Right renal pelvis (tissue), 4 donors: ENCODE data around the gene CFLAR. TPM values are rescaled to one million over a fixed set of nuclear protein-coding genes. Genes with fewer than 3 reads are reported as not detected.
"Not testable (repeated sequence)": the region's sequence is repeated elsewhere in the genome, so short reads cannot be mapped to it uniquely, and the experiment has no call there.

Source experiments
- DNase-seq, 4 donors: peaks; one replicate each; pipeline ENCODE4 v3.0.0-alpha.2; 2013; ENCODE audit warnings: low read depth in 4 of 4, low spot score in 3 of 4, missing footprints in 1 of 4
- polyA plus RNA-seq, 4 donors: library from polyadenylated mRNA; unstranded; fragments of 120-200 nt; gene quantifications; one replicate each; pipeline ENCODE4 v1.2.1, GENCODE V29; 2013; ENCODE audit not compliant: insufficient read length in 4 of 4

The CFLAR gene
- polyA plus RNA-seq, 4 donors, result 50.4 to 62.9 (median 55.9) TPM

GRCh38 chr2:201144101-201145051 lies 28.4 kb downstream of the CFLAR start:
- DNase-seq, result no peak

GRCh38 chr2:201148434-201148990 lies 32.5 kb downstream of the CFLAR start:
- DNase-seq, result no peak

GRCh38 chr2:201149064-201149820 lies 33.3 kb downstream of the CFLAR start:
- DNase-seq, result no peak

GRCh38 chr2:201149821-201150165 lies 33.8 kb downstream of the CFLAR start:
- not testable (repeated sequence) for DNase-seq

- DNase-seq, result no peak
These were observed 34.6 kb downstream of the CFLAR start for GRCh38 chr2:201150454-201151020.

- DNase-seq, result no peak
These were observed 35.4 kb downstream of the CFLAR start for GRCh38 chr2:201151127-201151981.

- DNase-seq, result no peak
These were observed 36.6 kb downstream of the CFLAR start for GRCh38 chr2:201152517-201152916.

GRCh38 chr2:201152999-201153815 lies 37.2 kb downstream of the CFLAR start:
- DNase-seq, result no peak

GRCh38 chr2:201154615-201155399 lies 38.8 kb downstream of the CFLAR start:
- DNase-seq, result no peak

GRCh38 chr2:201156036-201156435 lies 40.1 kb downstream of the CFLAR start:
- no peak for DNase-seq

GRCh38 chr2:201156640-201157039 lies 40.7 kb downstream of the CFLAR start:
- no peak for DNase-seq

GRCh38 chr2:201157694-201158093 lies 41.7 kb downstream of the CFLAR start:
- no peak for DNase-seq

GRCh38 chr2:201158111-201158929 lies 42.4 kb downstream of the CFLAR start:
- peak in 3 of 4 donors; percentile 26 to 57 (median 52) for DNase-seq

GRCh38 chr2:201164166-201164565 lies 48.2 kb downstream of the CFLAR start:
- no peak for DNase-seq

- no peak for DNase-seq
These were observed 51.6 kb downstream of the CFLAR start for GRCh38 chr2:201167546-201167945.

GRCh38 chr2:201168496-201168895 lies 52.5 kb downstream of the CFLAR start:
- not testable (repeated sequence) for DNase-seq

- no peak for DNase-seq
These were observed 55.4 kb downstream of the CFLAR start for GRCh38 chr2:201171259-201171814.
